A204.1 (cell line): ENCODE measurements around the gene RCBTB1.
"Not testable (repeated sequence)": the region's sequence is repeated elsewhere in the genome, so short reads cannot be mapped to it uniquely, and the experiment has no call there.

Experiments used
- FAIRE-seq: peaks from 2 replicates; lab custom pipeline; 2012; peaks lifted over from hg19 to GRCh38; lab: Jason Lieb, UNC

The RCBTB1 gene

GRCh38 chr13:49604570-49604969, 19.2 kb upstream of the RCBTB1 start:
- no peak for FAIRE-seq

GRCh38 chr13:49602615-49603014, 17.3 kb upstream of the RCBTB1 start:
- not testable (repeated sequence) for FAIRE-seq

GRCh38 chr13:49602005-49602404, 16.6 kb upstream of the RCBTB1 start:
- no peak for FAIRE-seq

- no peak for FAIRE-seq
Measured at GRCh38 chr13:49597043-49597641, 11.8 kb upstream of the RCBTB1 start.

GRCh38 chr13:49596221-49596620, 10.9 kb upstream of the RCBTB1 start:
- no peak for FAIRE-seq

GRCh38 chr13:49594576-49594975, 9.2 kb upstream of the RCBTB1 start:
- no peak for FAIRE-seq

- FAIRE-seq, result not testable (repeated sequence)
Measured at GRCh38 chr13:49593876-49594275, 8.5 kb upstream of the RCBTB1 start.

GRCh38 chr13:49590714-49591113, 5.4 kb upstream of the RCBTB1 start:
- FAIRE-seq, result not testable (repeated sequence)

GRCh38 chr13:49587311-49587847, 2.0 kb upstream of the RCBTB1 start:
- FAIRE-seq, result no peak

GRCh38 chr13:49586717-49587116, 1.4 kb upstream of the RCBTB1 start:
- FAIRE-seq, result no peak

- no peak for FAIRE-seq
Measured at GRCh38 chr13:49584771-49585182, 581 bp downstream of the RCBTB1 start.

GRCh38 chr13:49580980-49581680, 4.2 kb downstream of the RCBTB1 start:
- no peak for FAIRE-seq

GRCh38 chr13:49579501-49579900, 5.9 kb downstream of the RCBTB1 start:
- no peak for FAIRE-seq

GRCh38 chr13:49571299-49572240, 13.8 kb downstream of the RCBTB1 start:
- no peak for FAIRE-seq

GRCh38 chr13:49569993-49570689, 15.2 kb downstream of the RCBTB1 start:
- no peak for FAIRE-seq

GRCh38 chr13:49567491-49567890, 17.9 kb downstream of the RCBTB1 start:
- no peak for FAIRE-seq

- FAIRE-seq, result no peak
Measured at GRCh38 chr13:49566461-49566860, 18.9 kb downstream of the RCBTB1 start.

- not testable (repeated sequence) for FAIRE-seq
Measured at GRCh38 chr13:49565461-49565860, 19.9 kb downstream of the RCBTB1 start.

- FAIRE-seq, result no peak
Measured at GRCh38 chr13:49563516-49563915, 21.8 kb downstream of the RCBTB1 start.

- FAIRE-seq, result no peak
Measured at GRCh38 chr13:49561062-49561410, 24.3 kb downstream of the RCBTB1 start.

GRCh38 chr13:49560270-49561061, 24.9 kb downstream of the RCBTB1 start:
- no peak for FAIRE-seq
